ENCODE measurements around the gene YOD1. TPM values are rescaled to one million over a fixed set of nuclear protein-coding genes. Genes with fewer than 3 reads are reported as not detected.

Gene YOD1
- total RNA-seq, 1 experiment from 2014 or later = 12.5 TPM

GRCh38 chr1:207022996-207023679 lies 27.9 kb downstream of the YOD1 start:
- Histone ChIP-seq H4K20me1 (ENCODE audit: insufficient read depth) (no peaks in the 10 kb centered on the region), H3K27me3 (ENCODE audit: insufficient read depth, low read depth) (no peaks in the 10 kb centered on the region), H3K9me3 (ENCODE audit: insufficient read depth, low read depth) (no peaks in the 10 kb centered on the region), H3K27ac (no peak overlapping the region), H3K4me3 (no peak overlapping the region), H2AFZ (no peak overlapping the region), H3F3A (ENCODE audit: insufficient read depth, low read depth) (peaks cover 34% of the 10 kb centered on the region), H3K4me2 (no peak overlapping the region), H3K9me2 (ENCODE audit: insufficient read depth) (no peaks in the 10 kb centered on the region), H3K36me3 (ENCODE audit: low read depth) (no peaks in the 10 kb centered on the region), H3K4me1 (replicated peaks; ENCODE audit: insufficient read depth) (peaks cover 80% of the 10 kb centered on the region), H3K79me2 (ENCODE audit: low read depth) (0 out of 2 replicates have a peak, but pooled peaks cover 3% of the 10 kb centered on the region)
- DNase-seq = no peak
- BruUV-seq (replicated peaks) = no TSS peak
- ChIA-PET POLR2A (ENCODE audit: unreplicated experiment) (interaction anchor here (0.7 to 3.0 kb wide), 2 partner anchors 9 to 298 kb away, joined by 3 to 36 read pairs; partner anchors contain the start of gene C1orf116), CTCF (interaction anchor here (0.8 kb wide), 1 partner anchor 9 kb away, joined by 3 read pairs; the partner anchor contains the start of gene C1orf116)
- TF ChIP-seq EZH2 (IDR thresholded peaks at IDR 0.05; ENCODE audit: low read depth) (no peak), CTCF (conservative IDR thresholded peaks at IDR 0.05) (no peak)
- intact Hi-C loops (cut with micrococcal nuclease; ENCODE audit: unreplicated experiment) = loop anchor here (10.0 kb wide), 1 partner anchor 302 kb away; the partner anchor contains the start of gene CD55

- H2AFZ ChIP-seq = no peak overlapping the region
Measured at GRCh38 chr1:207021876-207022596, 29.0 kb downstream of the YOD1 start.

More at GRCh38 chr1:207021876-207022596, 29.0 kb downstream of the YOD1 start:
- CTCF ChIA-PET = interaction anchor here (0.6 to 1.4 kb wide), 3 partner anchors 11 to 409 kb away, joined by 3 to 5 read pairs (median 4); partner anchors contain the start of gene C1orf116
- H3K4me1 ChIP-seq (replicated peaks; ENCODE audit: insufficient read depth) = peaks cover 71% of the 10 kb centered on the region
- H3K36me3 ChIP-seq (ENCODE audit: low read depth) = no peaks in the 10 kb centered on the region
- no peaks in the 10 kb centered on the region for H3K27me3 ChIP-seq (ENCODE audit: insufficient read depth, low read depth)
- H3K9me3 ChIP-seq (ENCODE audit: insufficient read depth, low read depth) = no peaks in the 10 kb centered on the region
- peak overlapping the region; percentile 64; the same call in 1 of the 2 replicates for H3K27ac ChIP-seq
- BruUV-seq (replicated peaks) = no TSS peak
- no peak for TF ChIP-seq EZH2 (IDR thresholded peaks at IDR 0.05; ENCODE audit: low read depth)
- no peak for TF ChIP-seq CTCF (conservative IDR thresholded peaks at IDR 0.05)
- H4K20me1 ChIP-seq (ENCODE audit: insufficient read depth) = no peaks in the 10 kb centered on the region
- H3K4me2 ChIP-seq = no peak overlapping the region; the same call in 1 of the 2 replicates
- POLR2A ChIA-PET (ENCODE audit: unreplicated experiment) = interaction anchor here (3.0 kb wide), 1 partner anchor 10 kb away, joined by 36 read pairs; the partner anchor contains the start of gene C1orf116
- intact Hi-C loops (cut with micrococcal nuclease; ENCODE audit: unreplicated experiment) = loop anchor here (10.0 kb wide), 1 partner anchor 303 kb away; the partner anchor contains the start of gene CD55
- DNase-seq = no peak
- H3K9me2 ChIP-seq (ENCODE audit: insufficient read depth) = no peaks in the 10 kb centered on the region
- no peak overlapping the region for H3K4me3 ChIP-seq
- peaks cover 27% of the 10 kb centered on the region for H3F3A ChIP-seq (ENCODE audit: insufficient read depth, low read depth)
- 0 out of 2 replicates have a peak, but pooled peaks cover 3% of the 10 kb centered on the region for H3K79me2 ChIP-seq (ENCODE audit: low read depth)

All from PC-9 (cell line).